Neural progenitor cell (in vitro differentiated cells): ENCODE measurements around the gene GALNT18. TPM values are rescaled to one million over a fixed set of nuclear protein-coding genes. Genes with fewer than 3 reads are reported as not detected.

Experiments
- DNase-seq: peaks from one replicate; pipeline ENCODE4 v3.0.0-alpha.2; 2016; ENCODE audit warnings: low spot score
- H2AFZ ChIP-seq: fragments of 200-600 bp; sonication (generic); replicated peaks from 2 replicates; pipeline ENCODE4 v1.6.1; 2016; ENCODE audit warnings: antibody characterized with exemption
- H3F3A ChIP-seq: fragments of 200-600 bp; sonication (generic); 2 replicates; pipeline ENCODE4 v1.6.1; 2016; ENCODE audit warnings: antibody characterized with exemption, low read depth
- H3K27ac ChIP-seq: fragments of 200-600 bp; sonication (generic); 2 replicates; pipeline ENCODE4 v1.5.1; 2016; ENCODE audit warnings: mild to moderate bottlenecking
- H3K27me3 ChIP-seq: fragments of 200-600 bp; sonication (generic); 2 replicates; pipeline ENCODE4 v1.6.1; 2016; ENCODE audit warnings: mild to moderate bottlenecking, moderate library complexity
- H3K36me3 ChIP-seq: fragments of 200-600 bp; sonication (generic); 2 replicates; pipeline ENCODE4 v1.5.1; 2016
- H3K4me1 ChIP-seq: fragments of 200-600 bp; sonication (generic); 2 replicates; pipeline ENCODE4 v1.6.1; 2016; ENCODE audit warnings: mixed run types
- H3K4me2 ChIP-seq: fragments of 200-600 bp; sonication (generic); 2 replicates; pipeline ENCODE4 v1.6.1; 2016
- H3K4me3 ChIP-seq: fragments of 200-600 bp; sonication (generic); 2 replicates; pipeline ENCODE4 v1.5.1; 2016
- H3K79me2 ChIP-seq: fragments of 200-600 bp; sonication (generic); 2 replicates; pipeline ENCODE4 v1.6.1; 2016; ENCODE audit warnings: low read depth
- H3K9ac ChIP-seq: fragments of 200-600 bp; sonication (generic); 2 replicates; pipeline ENCODE4 v1.6.1; 2016
- H3K9me3 ChIP-seq: fragments of 200-600 bp; sonication (generic); 2 replicates; pipeline ENCODE4 v1.5.1; 2016; ENCODE audit warnings: low read depth
- H4K20me1 ChIP-seq: fragments of 200-600 bp; sonication (generic); 2 replicates; pipeline ENCODE4 v1.6.1; 2016; ENCODE audit warnings: low read depth
- H3K27ac Mint-ChIP-seq: 3 replicates; pipeline ENCODE4 v1.8.0; 2021; ENCODE audit warnings: mixed read lengths
- H3K27me3 Mint-ChIP-seq: 2 replicates; pipeline ENCODE4 v1.8.0; 2022; ENCODE audit warnings: low read depth, mild to moderate bottlenecking, inconsistent platforms, moderate library complexity, mixed read lengths; ENCODE audit not compliant: insufficient read depth
- H3K36me3 Mint-ChIP-seq: 3 replicates; pipeline ENCODE4 v1.8.0; 2021; ENCODE audit warnings: mixed read lengths
- H3K4me1 Mint-ChIP-seq: 3 replicates; pipeline ENCODE4 v1.8.0; 2021; ENCODE audit warnings: mixed read lengths
- H3K4me3 Mint-ChIP-seq: 3 replicates; pipeline ENCODE4 v1.8.0; 2021; ENCODE audit warnings: mild to moderate bottlenecking, moderate library complexity, mixed read lengths
- H3K9me3 Mint-ChIP-seq: 3 replicates; pipeline ENCODE4 v1.8.0; 2020; ENCODE audit warnings: mixed read lengths
- EZH2 ChIP-seq: fragments of 200-600 bp; sonication (generic); IDR thresholded peaks from 2 replicates; pipeline ENCODE4 v1.6.1; 2017; ENCODE audit warnings: antibody characterized with exemption, mild to moderate bottlenecking, moderate library complexity
- EZH2phosphoT487 ChIP-seq: fragments of 200-600 bp; sonication (generic); IDR thresholded peaks from 2 replicates; pipeline ENCODE4 v1.6.1; 2017; ENCODE audit warnings: antibody characterized with exemption
- microRNA-seq: library from miRNA; unstranded; fragments of <30 nt; microRNA quantifications from one replicate; pipeline ENCODE4, GENCODE V29; 2016
- small RNA-seq: library from RNA; depleted of rRNA; stranded (forward); fragments of <200 nt; gene quantifications from one replicate; pipeline ENCODE3, GENCODE V24; 2015
- total RNA-seq: library from RNA; depleted of rRNA; stranded (reverse); fragments of >200 nt; gene quantifications from 2 replicates; pipeline ENCODE4 v1.2.3, GENCODE V29; 2015; ENCODE audit warnings: low replicate concordance
- TF ChIP-seq, protein P1 (sequence below): fragments of 200-600 bp; sonication (generic); IDR thresholded peaks from 2 replicates; pipeline ENCODE4 v1.5.1; 2017; ENCODE audit warnings: antibody characterized with exemption, mild to moderate bottlenecking

Gene GALNT18
- total RNA-seq, 1 donor from 2014 or later, result 2.4 TPM

DNA sequence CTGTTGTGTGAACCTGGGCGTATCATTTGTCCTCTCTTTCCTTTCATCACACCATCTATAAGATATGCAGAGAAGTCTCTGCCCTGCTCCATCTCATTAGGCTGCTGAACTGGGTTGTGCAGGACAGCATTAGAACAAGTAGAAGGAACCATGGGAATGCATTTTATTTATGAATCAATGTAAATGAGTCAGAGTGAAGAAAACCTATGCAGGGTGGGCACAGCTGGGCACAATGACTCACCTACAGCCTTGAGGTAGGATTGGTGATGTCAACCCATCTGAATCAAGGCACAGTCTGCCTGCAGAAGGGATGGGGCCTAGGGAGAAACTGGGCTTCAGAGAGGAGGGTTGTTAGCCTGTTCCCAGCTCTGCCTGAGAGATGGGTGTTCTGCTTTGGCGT, 392.2 kb downstream of the GALNT18 start:
- H3K36me3 ChIP-seq, result no peaks in the 10 kb centered on the region
- no peak overlapping the region for H3K9ac ChIP-seq
- TF ChIP-seq, protein P1, sequence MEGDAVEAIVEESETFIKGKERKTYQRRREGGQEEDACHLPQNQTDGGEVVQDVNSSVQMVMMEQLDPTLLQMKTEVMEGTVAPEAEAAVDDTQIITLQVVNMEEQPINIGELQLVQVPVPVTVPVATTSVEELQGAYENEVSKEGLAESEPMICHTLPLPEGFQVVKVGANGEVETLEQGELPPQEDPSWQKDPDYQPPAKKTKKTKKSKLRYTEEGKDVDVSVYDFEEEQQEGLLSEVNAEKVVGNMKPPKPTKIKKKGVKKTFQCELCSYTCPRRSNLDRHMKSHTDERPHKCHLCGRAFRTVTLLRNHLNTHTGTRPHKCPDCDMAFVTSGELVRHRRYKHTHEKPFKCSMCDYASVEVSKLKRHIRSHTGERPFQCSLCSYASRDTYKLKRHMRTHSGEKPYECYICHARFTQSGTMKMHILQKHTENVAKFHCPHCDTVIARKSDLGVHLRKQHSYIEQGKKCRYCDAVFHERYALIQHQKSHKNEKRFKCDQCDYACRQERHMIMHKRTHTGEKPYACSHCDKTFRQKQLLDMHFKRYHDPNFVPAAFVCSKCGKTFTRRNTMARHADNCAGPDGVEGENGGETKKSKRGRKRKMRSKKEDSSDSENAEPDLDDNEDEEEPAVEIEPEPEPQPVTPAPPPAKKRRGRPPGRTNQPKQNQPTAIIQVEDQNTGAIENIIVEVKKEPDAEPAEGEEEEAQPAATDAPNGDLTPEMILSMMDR, result no peak
- no peak for TF ChIP-seq EZH2phosphoT487
- TF ChIP-seq EZH2, result no peak
- no peaks in the 10 kb centered on the region for H4K20me1 ChIP-seq
- Mint-ChIP-seq H3K9me3 (peaks cover 7% of the 10 kb centered on the region), H3K4me1 (peaks cover 17% of the 10 kb centered on the region), H3K36me3 (no peaks in the 10 kb centered on the region), H3K27ac (no peak overlapping the region), H3K27me3 (peaks cover 2% of the 10 kb centered on the region), H3K4me3 (no peak overlapping the region)
- DNase-seq, result no peak
- no peaks in the 10 kb centered on the region for H3K27me3 ChIP-seq
- H3K27ac ChIP-seq, result no peak overlapping the region
- H3K4me3 ChIP-seq, result no peak overlapping the region
- H2AFZ ChIP-seq, result no peak overlapping the region
- H3F3A ChIP-seq, result no peaks in the 10 kb centered on the region
- H3K4me2 ChIP-seq, result no peak overlapping the region
- no peaks in the 10 kb centered on the region for H3K4me1 ChIP-seq
- no peaks in the 10 kb centered on the region for H3K79me2 ChIP-seq
- H3K9me3 ChIP-seq, result no peaks in the 10 kb centered on the region

DNA sequence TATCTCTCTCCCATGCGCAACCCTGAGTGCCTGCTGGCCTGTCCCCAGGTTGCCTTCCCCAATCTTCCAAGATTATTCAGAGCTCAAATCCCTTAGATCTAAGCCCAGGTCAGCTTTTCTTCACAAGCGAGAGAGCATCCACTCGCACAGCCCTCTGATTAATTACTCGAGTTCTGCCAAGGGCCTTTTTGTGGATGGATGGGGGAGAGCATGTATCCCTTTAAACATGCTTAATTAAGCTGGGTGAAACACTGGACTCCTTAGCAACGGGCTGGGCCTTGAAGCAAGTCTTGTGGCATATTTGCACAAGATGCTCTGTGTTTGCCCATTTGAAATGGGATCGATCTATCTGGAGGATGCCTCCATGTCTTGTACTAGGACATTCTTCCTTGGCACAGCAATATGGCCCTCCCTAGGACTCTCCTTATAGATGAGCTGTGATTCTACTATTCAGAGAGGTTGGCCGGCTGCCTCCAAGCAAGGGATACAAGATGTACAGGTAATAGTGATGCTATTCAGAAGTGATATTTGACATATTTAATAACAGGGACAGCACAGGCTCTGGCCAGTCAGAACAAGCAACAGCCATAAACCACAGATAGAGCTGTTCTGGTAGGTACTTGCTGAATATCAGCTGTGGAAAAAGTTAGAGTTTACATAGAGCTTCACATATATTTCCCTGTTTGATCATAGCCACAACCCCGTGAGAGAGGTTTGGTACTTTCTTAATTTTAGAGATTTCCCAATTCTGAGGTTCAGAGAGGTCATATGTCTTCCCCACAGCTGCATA, 394.3 kb downstream of the GALNT18 start:
- H3K36me3 ChIP-seq, result no peaks in the 10 kb centered on the region
- no peaks in the 10 kb centered on the region for H3K4me1 ChIP-seq
- no peaks in the 10 kb centered on the region for H3K27me3 ChIP-seq
- no peak overlapping the region for H3K27ac ChIP-seq
- no peak overlapping the region for H3K27ac Mint-ChIP-seq
- no peak for DNase-seq
- H3K4me3 Mint-ChIP-seq, result no peak overlapping the region
- no peak overlapping the region for H3K9ac ChIP-seq
- no peak overlapping the region for H2AFZ ChIP-seq
- no peaks in the 10 kb centered on the region for H4K20me1 ChIP-seq
- H3K4me1 Mint-ChIP-seq, result peaks cover 6% of the 10 kb centered on the region
- no peaks in the 10 kb centered on the region for H3K79me2 ChIP-seq
- H3K36me3 Mint-ChIP-seq, result no peaks in the 10 kb centered on the region
- peaks cover 5% of the 10 kb centered on the region for H3K27me3 Mint-ChIP-seq
- H3K9me3 Mint-ChIP-seq, result peaks cover 7% of the 10 kb centered on the region
- H3K4me2 ChIP-seq, result no peak overlapping the region
- no peaks in the 10 kb centered on the region for H3K9me3 ChIP-seq
- no peak overlapping the region for H3K4me3 ChIP-seq
- H3F3A ChIP-seq, result no peaks in the 10 kb centered on the region
- TF ChIP-seq EZH2, result no peak
- TF ChIP-seq EZH2phosphoT487, result no peak
- TF ChIP-seq, protein P1, result no peak

Small RNAs within 50 kb of the gene (microRNA-seq; reads per million reads assigned to microRNA genes)
- gene MIR4299, result not detected

Small RNAs within 50 kb of the gene (small RNA-seq; reads per million reads assigned to genes)
- not detected for gene MIR4299

Other genes starting within 250 kb of the GALNT18 start
- gene USP47, start 220.0 kb upstream of the GALNT18 start, total RNA-seq, result 55.1 and 71.7 TPM in 2 replicates